Right cardiac atrium (tissue), 5 donors: Measurements from ENCODE around the gene GABARAPL2. TPM values are rescaled to one million over a fixed set of nuclear protein-coding genes. Genes with fewer than 3 reads are reported as not detected.

Experiments used
- ATAC-seq, 2 donors: fragments of 200-7000 bp; cut with Tn5 transposase; one replicate each; pipeline versions ENCODE4 v1.8.0 to v1.9.1; 2020; ENCODE audit warnings: moderate library complexity in 2 of 2, mild to moderate bottlenecking in 1 of 2
- DNase-seq, 3 donors: peaks; one replicate each; pipeline ENCODE4 v3.0.0-alpha.2; 2020
- H3K27ac ChIP-seq: one replicate; pipeline ENCODE4 v1.5.1; 2013; ENCODE audit warnings: mild to moderate bottlenecking, low read length, control low read depth, moderate library complexity
- H3K27me3 ChIP-seq: one replicate; pipeline ENCODE4 v1.6.1; 2013; ENCODE audit not compliant: control insufficient read depth, insufficient read depth
- H3K4me1 ChIP-seq: one replicate; pipeline ENCODE4 v1.6.1; 2013; ENCODE audit warnings: low read length; ENCODE audit not compliant: control insufficient read depth, insufficient read depth
- H3K4me3 ChIP-seq: one replicate; pipeline ENCODE4 v1.5.1; 2013; ENCODE audit warnings: low read length, control low read depth
- H3K9me3 ChIP-seq: one replicate; pipeline ENCODE4 v1.6.1; 2013; ENCODE audit warnings: low read length; ENCODE audit not compliant: control insufficient read depth
- WGBS: extraction: QIAGEN DNeasy Blood & Tissue Kit; methylation state at CpG from one replicate; pipeline ENCODE4 v1.1.7; 2013; 5-methylcytosine and 5-hydroxymethylcytosine counted together
- intact Hi-C, 4 donors: fragments of 100-400 bp; cut with DNase I; formaldehyde crosslinking; loops; one replicate each; pipeline versions ENCODE4 v1.11.0 to v1.14.0; 2022 to 2023
- polyA plus RNA-seq: library from polyadenylated mRNA; stranded (reverse); fragments of 200-250 nt; gene quantifications from one replicate; pipeline ENCODE4 v1.2.3, GENCODE V29; 2013
- total RNA-seq, 4 donors: library from RNA; stranded (reverse); fragmentation: NEBNext Ultra II Directional; extraction: Animal tissue kit (Norgen Biotek cat#: 25700); gene quantifications; one replicate each; pipeline ENCODE4 v1.2.1, GENCODE V29; 2021
- donor health status: healthy with polysubstance abuse.
- donor health status: DM: no; HTN: yes; CAD: no.
- donor health status: DM: no; HTN: no; CAD: no.
- donor health status: DM: no; HTN: yes; CAD: no; lungs with severe emphysema.
- donor health status: DM: yes; HTN: yes; CAD: no.

Gene GABARAPL2
- total and polyA plus RNA-seq, 5 donors: 197 to 262 (median 236) TPM

GRCh38 chr16:75572864-75573542, 6.8 kb downstream of the GABARAPL2 start:
- Histone ChIP-seq H3K4me3 (no peak overlapping the region), H3K9me3 (no peaks in the 10 kb centered on the region), H3K27ac (no peak overlapping the region), H3K27me3 (no peaks in the 10 kb centered on the region), H3K4me1 (peaks cover 10% of the 10 kb centered on the region)
- 66% methylated on average over 3 of the region's 3 CpGs for WGBS
- ATAC-seq: no peak
- DNase-seq: no peak
- intact Hi-C loops: no loop called here

DNA sequence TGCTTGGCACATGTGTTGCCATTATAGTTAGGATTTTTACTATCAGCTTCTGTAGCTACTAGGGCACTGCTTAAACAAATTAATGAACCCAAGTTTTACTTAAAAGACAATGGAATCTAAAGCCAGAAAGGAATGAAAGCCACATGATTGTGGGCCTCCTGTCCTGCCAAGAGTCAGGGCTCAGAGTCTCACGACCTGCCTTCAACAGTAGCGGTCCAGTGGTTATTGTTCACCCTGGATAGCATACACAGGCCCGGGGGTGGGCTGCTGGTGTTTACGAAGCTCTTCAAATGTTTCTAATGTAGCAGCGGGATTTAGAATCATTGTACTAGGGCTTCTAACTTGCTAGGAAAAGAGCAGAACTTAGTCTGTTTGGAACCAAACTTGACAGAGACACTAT, 7.8 kb downstream of the GABARAPL2 start:
- H3K4me3 ChIP-seq: no peak overlapping the region
- H3K9me3 ChIP-seq: no peaks in the 10 kb centered on the region
- no peak for DNase-seq
- 79% methylated on average over 5 of the region's 5 CpGs for WGBS
- no peak overlapping the region for H3K27ac ChIP-seq
- H3K4me1 ChIP-seq: peaks cover 8% of the 10 kb centered on the region
- intact Hi-C loops: no loop called here
- H3K27me3 ChIP-seq: no peaks in the 10 kb centered on the region
- no peak for ATAC-seq

DNA sequence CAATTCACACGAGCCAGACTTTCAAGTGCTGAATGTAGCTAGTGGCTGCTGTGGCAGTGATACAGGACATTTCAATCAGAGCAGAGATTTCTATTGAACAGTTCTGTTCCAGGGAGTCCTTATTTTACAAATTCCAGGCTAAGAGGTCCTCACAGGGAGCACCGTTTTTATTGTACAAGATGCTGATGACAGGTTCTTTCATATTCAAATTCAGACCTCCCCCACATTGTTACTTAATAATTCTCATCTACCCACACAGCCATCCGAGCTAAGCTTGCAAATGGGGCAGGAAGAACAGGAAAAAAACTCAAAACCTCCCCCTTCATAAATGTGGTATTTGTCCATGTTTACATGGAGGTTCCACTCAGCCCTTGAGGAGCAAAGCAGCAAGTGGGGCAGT, 9.8 kb downstream of the GABARAPL2 start:
- intact Hi-C loops: no loop called here
- no peak overlapping the region for H3K4me3 ChIP-seq
- H3K9me3 ChIP-seq: no peaks in the 10 kb centered on the region
- DNase-seq: no peak
- H3K27ac ChIP-seq: no peak overlapping the region
- peaks cover 3% of the 10 kb centered on the region for H3K4me1 ChIP-seq
- no peak for ATAC-seq
- 54% methylated on average over 3 of the region's 3 CpGs for WGBS
- H3K27me3 ChIP-seq: no peaks in the 10 kb centered on the region

DNA sequence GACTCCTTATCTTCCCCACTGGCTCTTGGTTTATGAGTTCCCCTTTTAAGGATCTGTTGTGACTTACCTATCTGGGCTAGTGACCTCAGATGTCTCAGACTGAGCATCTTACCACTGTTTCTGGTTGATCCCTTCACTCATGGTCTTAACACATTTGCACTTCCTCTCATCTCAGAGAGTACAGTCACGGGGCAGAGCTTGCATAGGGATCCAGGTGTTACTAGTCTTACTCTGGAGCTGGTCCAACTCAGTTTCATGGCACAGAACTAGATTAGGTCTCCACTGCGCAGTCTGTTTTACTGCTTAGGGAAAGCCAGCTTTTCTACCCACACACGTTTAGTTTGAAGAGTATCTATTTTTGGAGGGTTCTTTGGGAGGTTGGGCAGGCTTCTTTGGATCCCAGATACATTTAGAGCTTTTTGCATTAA, 10.2 kb downstream of the GABARAPL2 start:
- Histone ChIP-seq H3K27ac (no peak overlapping the region), H3K4me3 (no peak overlapping the region), H3K9me3 (no peaks in the 10 kb centered on the region), H3K27me3 (no peaks in the 10 kb centered on the region), H3K4me1 (peaks cover 3% of the 10 kb centered on the region)
- DNase-seq (no peak), ATAC-seq (no peak)
- 48% methylated on average over 3 of the region's 3 CpGs for WGBS
- intact Hi-C loops: no loop called here

- DNase-seq: no peak
- Histone ChIP-seq H3K9me3 (no peaks in the 10 kb centered on the region), H3K4me1 (no peaks in the 10 kb centered on the region), H3K4me3 (no peak overlapping the region), H3K27me3 (no peaks in the 10 kb centered on the region), H3K27ac (no peak overlapping the region)
- WGBS: 89% methylated on average over 7 of the region's 7 CpGs
- intact Hi-C loops: no loop called here
- no peak for ATAC-seq
These were observed 12.0 kb downstream of the GABARAPL2 start for GRCh38 chr16:75578212-75578611.

GRCh38 chr16:75578725-75579124, 12.5 kb downstream of the GABARAPL2 start:
- intact Hi-C loops: no loop called here
- DNase-seq: no peak
- Histone ChIP-seq H3K4me1 (no peaks in the 10 kb centered on the region), H3K4me3 (no peak overlapping the region), H3K9me3 (no peaks in the 10 kb centered on the region), H3K27ac (no peak overlapping the region), H3K27me3 (no peaks in the 10 kb centered on the region)
- 91% methylated on average over 2 of the region's 2 CpGs for WGBS
- no peak for ATAC-seq

DNA sequence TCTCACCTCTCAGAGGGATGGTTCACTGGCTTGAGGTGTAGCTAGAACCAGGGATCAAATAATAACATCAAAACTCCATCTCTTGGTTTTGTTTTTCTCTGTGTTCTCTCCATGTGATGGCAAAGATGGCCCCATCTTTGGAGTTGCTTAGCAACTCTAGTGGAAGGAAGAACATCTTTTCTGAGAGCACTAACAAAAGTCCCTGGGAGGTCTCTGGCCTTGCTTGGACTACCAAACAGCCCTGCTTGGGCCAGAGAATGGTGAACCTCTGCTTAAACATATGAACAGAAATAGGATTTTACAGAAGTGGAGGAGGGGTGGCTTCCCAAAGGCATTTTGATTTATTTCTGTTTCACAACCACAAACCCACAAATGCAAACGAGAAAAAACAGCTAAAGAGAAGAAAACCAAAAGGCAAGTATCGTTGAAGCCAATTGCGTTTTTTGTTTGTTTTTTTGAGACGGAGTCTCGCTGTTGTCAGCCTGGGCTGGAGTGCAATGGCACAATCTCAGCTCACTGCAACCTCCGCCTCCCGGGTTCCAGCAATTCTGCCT, 13.2 kb downstream of the GABARAPL2 start:
- 87% methylated on average over 7 of the region's 7 CpGs for WGBS
- Histone ChIP-seq H3K27ac (no peak overlapping the region), H3K4me3 (no peak overlapping the region), H3K4me1 (no peaks in the 10 kb centered on the region), H3K9me3 (no peaks in the 10 kb centered on the region), H3K27me3 (no peaks in the 10 kb centered on the region)
- DNase-seq (no peak), ATAC-seq (no peak)
- intact Hi-C loops: no loop called here

DNA sequence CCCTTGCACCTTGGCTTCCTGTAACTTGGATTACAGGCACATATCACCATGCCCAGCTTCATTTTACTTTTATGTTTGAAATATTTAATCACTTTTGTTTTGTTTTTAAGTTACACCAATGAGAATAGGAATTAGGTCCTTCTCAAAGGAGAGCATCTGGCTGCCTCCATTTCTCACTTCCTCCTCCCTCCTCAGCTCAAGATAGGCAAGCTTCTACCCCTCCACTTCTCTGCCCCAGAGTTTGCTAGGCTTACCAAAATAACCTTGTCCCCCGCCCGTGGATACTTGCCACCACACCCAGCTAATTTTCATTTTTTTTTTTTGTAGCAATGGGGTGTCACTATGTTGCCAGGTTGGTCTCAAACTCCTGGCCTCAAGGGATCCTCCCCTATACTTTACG, 17.9 kb downstream of the GABARAPL2 start:
- 71% methylated on average over 3 of the region's 3 CpGs for WGBS
- Histone ChIP-seq H3K27me3 (no peaks in the 10 kb centered on the region), H3K9me3 (no peaks in the 10 kb centered on the region), H3K4me3 (no peak overlapping the region), H3K27ac (no peak overlapping the region), H3K4me1 (no peaks in the 10 kb centered on the region)
- intact Hi-C loops: no loop called here
- DNase-seq (no peak), ATAC-seq (no peak)

GRCh38 chr16:75588716-75589115, 22.5 kb downstream of the GABARAPL2 start:
- no peaks in the 10 kb centered on the region for H3K4me1 ChIP-seq
- peak overlapping the region; percentile 60 for H3K27ac ChIP-seq

GRCh38 chr16:75589306-75589705, 23.1 kb downstream of the GABARAPL2 start:
- H3K27ac ChIP-seq: peak overlapping the region; percentile 60
- 39% methylated on average over 3 of the region's 3 CpGs for WGBS
- H3K4me3 ChIP-seq: no peak overlapping the region
- H3K4me1 ChIP-seq: no peaks in the 10 kb centered on the region
- ATAC-seq: peak; percentile 84 to 90
- no peaks in the 10 kb centered on the region for H3K9me3 ChIP-seq
- H3K27me3 ChIP-seq: no peaks in the 10 kb centered on the region
- intact Hi-C loops: no loop called here
- peak; percentile 81 to 86 (median 83) for DNase-seq

More at GRCh38 chr16:75588716-75589115, 22.5 kb downstream of the GABARAPL2 start:
- Histone ChIP-seq H3K9me3 (no peaks in the 10 kb centered on the region), H3K4me3 (no peak overlapping the region), H3K27me3 (no peaks in the 10 kb centered on the region)
- 94% methylated on average over 4 of the region's 4 CpGs for WGBS
- intact Hi-C loops: no loop called here
- DNase-seq (no peak), ATAC-seq (no peak)

DNA sequence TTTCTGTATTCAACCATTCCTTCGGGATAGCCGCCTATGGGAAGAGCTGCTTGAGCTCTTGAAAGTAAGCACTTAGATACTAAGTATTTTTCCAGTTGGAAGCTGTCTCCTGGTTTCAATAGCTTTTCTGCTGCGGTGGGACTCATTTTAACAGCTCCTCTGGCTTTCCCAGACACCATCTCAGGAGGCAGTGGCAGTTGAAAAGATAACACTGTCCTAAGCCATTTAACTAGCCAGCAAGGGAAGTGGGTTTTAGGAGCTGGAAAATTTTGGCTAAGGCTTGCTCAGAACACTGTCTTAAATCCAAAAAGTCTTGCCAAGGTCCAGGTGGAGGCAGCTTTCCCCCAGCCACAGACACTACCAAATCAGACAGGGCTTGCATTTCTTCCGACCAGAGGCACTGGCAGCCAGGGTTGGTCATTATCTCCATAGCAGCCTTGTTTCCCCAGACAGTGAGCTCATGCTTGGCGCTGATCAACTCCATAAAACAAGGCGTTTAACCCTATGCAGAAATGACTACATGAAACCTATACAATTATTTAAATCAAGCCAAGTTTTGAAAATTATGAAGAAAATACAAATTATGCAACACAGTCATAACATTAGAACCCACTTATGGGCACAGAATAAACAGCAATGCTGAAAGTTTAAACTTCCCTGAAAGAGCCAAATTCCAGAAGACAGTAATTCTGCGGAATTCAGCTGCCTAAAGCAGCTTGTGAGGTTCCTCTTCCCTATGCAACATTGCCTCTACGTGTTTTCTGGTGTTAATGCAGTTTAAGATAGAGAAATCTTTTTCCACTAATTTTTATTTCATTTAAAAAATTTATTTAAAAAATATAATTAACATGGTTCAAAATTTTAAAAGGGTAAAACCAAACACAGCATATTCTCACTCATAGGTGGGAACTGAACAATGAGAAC, 25.0 kb downstream of the GABARAPL2 start:
- DNase-seq (peak; percentile 80 to 89 (median 83)), ATAC-seq (peak; percentile 91 to 94)
- H3K9me3 ChIP-seq: no peaks in the 10 kb centered on the region
- 17% methylated on average over 8 of the region's 8 CpGs for WGBS
- no peaks in the 10 kb centered on the region for H3K27me3 ChIP-seq
- intact Hi-C loops: loop anchor here in 1 of 4 donors (10.0 kb wide), 1 partner anchor 106 kb away; no protein-coding TSS in a partner anchor
- peak overlapping the region; percentile 92 for H3K27ac ChIP-seq
- H3K4me1 ChIP-seq: no peaks in the 10 kb centered on the region
- no peak overlapping the region for H3K4me3 ChIP-seq
